Adrenal gland (tissue), 12 donors: ENCODE data around the gene MED12L. TPM values are rescaled to one million over a fixed set of nuclear protein-coding genes. Genes with fewer than 3 reads are reported as not detected.

Experiments used
- DNase-seq, 7 donors: peaks; one replicate each; pipeline ENCODE4 v3.0.0-alpha.2; 2019 to 2020
- H3K27ac ChIP-seq, 5 donors: fragments of 200-600 bp; sonication (generic) in 4 of 5; 1 replicate in 3 of 5; 2 replicates in 2 of 5; pipeline versions ENCODE4 v1.5.1 to v1.8.0; 2016 to 2020; ENCODE audit warnings: mild to moderate bottlenecking in 1 of 5
- H3K27me3 ChIP-seq: fragments of 200-600 bp; 2 replicates; pipeline ENCODE4 v1.8.0; 2021
- H3K36me3 ChIP-seq, 2 donors: fragments of 200-600 bp; replicated peaks in 1 of 2; 1 replicate in 1 of 2; 2 replicates in 1 of 2; pipeline versions ENCODE4 v1.5.1 to v1.8.0; 2018 to 2022
- H3K4me1 ChIP-seq, 2 donors: fragments of 200-600 bp; replicated peaks in 1 of 2; 1 replicate in 1 of 2; 2 replicates in 1 of 2; pipeline versions ENCODE4 v1.5.1 to v1.8.0; 2018 to 2021
- H3K4me3 ChIP-seq, 4 donors: fragments of 200-600 bp; sonication (generic) in 3 of 4; one replicate each; pipeline ENCODE4 v1.5.1; 2016 to 2018
- H3K9me3 ChIP-seq, 3 donors: fragments of 200-600 bp; sonication (generic) in 1 of 3; replicated peaks in 1 of 3; 1 replicate in 2 of 3; 2 replicates in 1 of 3; pipeline versions ENCODE4 v1.5.1 to v1.8.0; 2016 to 2021
- POLR2A ChIP-seq, 2 donors: fragments of 450-650 bp; IDR thresholded peaks; one replicate each; pipeline ENCODE4 v1.6.1; 2017; ENCODE audit warnings: antibody characterized with exemption in 2 of 2, mild to moderate bottlenecking in 2 of 2, moderate library complexity in 1 of 2
- WGBS, 4 donors: extraction: QIAGEN DNeasy Blood & Tissue Kit in 2 of 4; methylation state at CpG; one replicate each; pipeline versions ENCODE4 v1.1.5 to v1.1.7; 2013 to 2017; 5-methylcytosine and 5-hydroxymethylcytosine counted together
- intact Hi-C, 2 donors: fragments of 100-400 bp; cut with DNase I; formaldehyde crosslinking; loops; one replicate each; pipeline versions ENCODE4 v1.14.1 to v1.15.0; 2022 to 2023
- polyA plus RNA-seq, 3 donors: library from polyadenylated mRNA; stranded (reverse); fragments of 200-250 nt in 2 of 3; fragments of 350-450 nt in 1 of 3; fragmentation: Illumina TruSeq in 1 of 3; extraction: RNeasy Lipid Tissue Mini Kit (QIAGEN cat#74804) in 1 of 3; gene quantifications; one replicate each; pipeline ENCODE4 v1.2.3, GENCODE V29; 2013 to 2014
- total RNA-seq, 9 donors: library from RNA; depleted of rRNA in 4 of 9; stranded (reverse); fragments of >200 nt in 4 of 9; fragments of 120-200 nt in 1 of 9; fragmentation: NEBNext Ultra II Directional in 1 of 9; extraction: Animal tissue kit (Norgen Biotek cat#: 25700) in 1 of 9; gene quantifications; one replicate each; pipeline versions ENCODE4 v1.1.0 to v1.2.4, GENCODE V29; 2013 to 2023
- TF ChIP-seq, protein P1 (sequence below), 6 experiments: fragments of 450-650 bp in 4 of 6; fragments of 200-600 bp in 2 of 6; sonication (generic) in 1 of 6; IDR thresholded peaks; 1 replicate in 5 of 6; 2 replicates in 1 of 6; pipeline versions ENCODE4 v1.5.1 to v1.8.0; 2016 to 2021; ENCODE audit warnings: antibody characterized with exemption in 6 of 6, mild to moderate bottlenecking in 2 of 6, moderate library complexity in 1 of 6
- donor health status: healthy with polysubstance abuse.
- donor health status: Bipolar disorder and iron deficiency.
- donor health status: DM: yes; HTN: yes; CAD: no.
- donor health status: DM: no; HTN: no; CAD: no.
- donor health status: DM: no; HTN: no; CAD: no.
- donor health status: DM: yes; HTN: yes; CAD: no.

MED12L gene
- total and polyA plus RNA-seq, 12 donors: 0.77 to 25.0 (median 6.3) TPM

DNA sequence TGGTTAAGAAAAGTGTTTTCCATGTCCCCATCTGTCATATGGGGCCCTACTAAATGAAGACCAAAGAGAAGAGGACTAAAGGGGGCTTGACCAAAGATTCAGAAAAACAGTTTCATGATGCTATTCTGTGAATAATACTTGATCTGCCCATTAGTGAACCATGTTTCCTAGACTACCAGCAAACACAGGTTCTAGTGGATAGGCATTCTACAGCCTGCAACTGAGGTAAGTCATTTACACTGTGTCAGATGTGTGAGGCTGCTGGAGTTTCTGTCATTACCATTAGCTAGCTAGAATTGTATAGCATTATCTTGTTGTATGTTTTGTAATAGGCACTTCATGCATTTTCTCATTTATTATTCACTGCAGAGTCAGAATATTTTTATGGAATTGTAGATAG, 111.0 kb downstream of the MED12L start:
- Histone ChIP-seq H3K4me1 (no peaks in the 10 kb centered on the region), H3K27ac (no peak overlapping the region), H3K9me3 (no peaks in the 10 kb centered on the region), H3K4me3 (no peak overlapping the region), H3K36me3 (no peaks in the 10 kb centered on the region), H3K27me3 (no peaks in the 10 kb centered on the region)
- no peak for DNase-seq
- intact Hi-C loops: no loop called here
- no peak for TF ChIP-seq POLR2A (IDR thresholded peaks at IDR 0.05)
- TF ChIP-seq, protein P1, sequence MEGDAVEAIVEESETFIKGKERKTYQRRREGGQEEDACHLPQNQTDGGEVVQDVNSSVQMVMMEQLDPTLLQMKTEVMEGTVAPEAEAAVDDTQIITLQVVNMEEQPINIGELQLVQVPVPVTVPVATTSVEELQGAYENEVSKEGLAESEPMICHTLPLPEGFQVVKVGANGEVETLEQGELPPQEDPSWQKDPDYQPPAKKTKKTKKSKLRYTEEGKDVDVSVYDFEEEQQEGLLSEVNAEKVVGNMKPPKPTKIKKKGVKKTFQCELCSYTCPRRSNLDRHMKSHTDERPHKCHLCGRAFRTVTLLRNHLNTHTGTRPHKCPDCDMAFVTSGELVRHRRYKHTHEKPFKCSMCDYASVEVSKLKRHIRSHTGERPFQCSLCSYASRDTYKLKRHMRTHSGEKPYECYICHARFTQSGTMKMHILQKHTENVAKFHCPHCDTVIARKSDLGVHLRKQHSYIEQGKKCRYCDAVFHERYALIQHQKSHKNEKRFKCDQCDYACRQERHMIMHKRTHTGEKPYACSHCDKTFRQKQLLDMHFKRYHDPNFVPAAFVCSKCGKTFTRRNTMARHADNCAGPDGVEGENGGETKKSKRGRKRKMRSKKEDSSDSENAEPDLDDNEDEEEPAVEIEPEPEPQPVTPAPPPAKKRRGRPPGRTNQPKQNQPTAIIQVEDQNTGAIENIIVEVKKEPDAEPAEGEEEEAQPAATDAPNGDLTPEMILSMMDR (IDR thresholded peaks at IDR 0.05): no peak

DNA sequence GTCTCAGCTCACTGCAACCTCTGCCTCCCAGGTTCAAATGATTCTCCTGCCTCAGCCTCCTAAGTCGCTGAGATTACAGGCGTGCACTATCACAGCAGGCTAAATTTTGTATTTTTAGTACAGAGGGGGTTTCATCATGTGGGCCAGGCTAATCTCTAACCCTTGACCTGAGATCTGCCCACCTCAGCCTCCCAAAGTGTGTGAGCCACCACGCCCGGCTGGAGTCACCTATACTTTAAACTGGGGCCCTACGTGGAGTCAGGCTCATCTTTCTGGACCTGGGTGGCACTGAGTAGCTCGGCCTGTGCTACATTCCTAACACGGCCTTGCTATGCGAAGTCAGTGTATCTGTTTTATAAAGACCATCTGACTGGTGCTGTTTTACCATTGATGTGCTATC, 111.8 kb downstream of the MED12L start:
- intact Hi-C loops: no loop called here
- WGBS, 4 donors: 90 to 98% (median 97%) methylated on average over 5 to 8 of the region's 8 CpGs
- no peaks in the 10 kb centered on the region for H3K27me3 ChIP-seq
- H3K27ac ChIP-seq: no peak overlapping the region
- no peaks in the 10 kb centered on the region for H3K36me3 ChIP-seq
- TF ChIP-seq POLR2A (IDR thresholded peaks at IDR 0.05): no peak
- TF ChIP-seq, protein P1 (IDR thresholded peaks at IDR 0.05): no peak
- no peaks in the 10 kb centered on the region for H3K4me1 ChIP-seq
- no peak overlapping the region for H3K4me3 ChIP-seq
- DNase-seq: no peak
- no peaks in the 10 kb centered on the region for H3K9me3 ChIP-seq

DNA sequence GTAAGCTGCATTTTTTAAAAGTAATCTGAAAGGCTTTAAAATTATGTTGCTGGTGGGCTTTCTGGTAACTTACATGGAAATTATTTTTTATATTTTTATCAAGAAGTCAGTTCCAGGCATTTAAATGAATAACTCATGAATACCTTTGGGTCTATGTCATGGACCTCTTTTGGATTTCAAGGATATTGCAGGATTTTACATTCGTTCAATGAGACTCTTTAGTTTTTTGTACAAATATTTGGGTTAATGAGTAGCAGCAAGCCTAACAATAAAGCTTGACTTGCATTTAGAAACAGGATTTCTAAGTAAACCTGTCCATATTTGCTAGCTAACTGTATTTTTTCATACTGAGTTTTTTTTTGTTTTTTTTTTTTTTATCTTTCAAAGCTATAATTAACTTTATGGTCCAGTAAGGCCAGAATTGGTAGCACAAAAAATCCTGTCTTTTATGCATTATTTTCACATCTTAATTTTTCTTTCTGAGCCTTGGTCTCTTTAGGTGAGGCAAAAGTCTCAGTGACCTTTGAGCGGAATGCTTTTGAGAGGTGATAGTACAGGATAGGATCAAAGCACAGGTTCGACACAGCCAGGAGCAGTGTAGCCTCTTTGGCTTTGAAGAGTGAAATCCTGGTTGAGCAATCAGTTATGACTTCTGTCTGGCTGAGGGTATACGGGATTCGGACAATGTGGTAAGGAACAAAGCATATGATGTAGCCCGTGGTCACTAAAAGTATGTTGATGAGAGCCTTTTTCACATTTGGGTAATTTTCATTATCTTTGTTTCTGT, 112.7 kb downstream of the MED12L start:
- no peaks in the 10 kb centered on the region for H3K27me3 ChIP-seq
- WGBS, 4 donors: 84 to 91% (median 87%) methylated on average over 6 of the region's 6 CpGs
- H3K4me1 ChIP-seq: no peaks in the 10 kb centered on the region
- no peak for DNase-seq
- TF ChIP-seq POLR2A (IDR thresholded peaks at IDR 0.05): no peak
- TF ChIP-seq, protein P1 (IDR thresholded peaks at IDR 0.05): no peak
- H3K4me3 ChIP-seq: no peak overlapping the region
- intact Hi-C loops: no loop called here
- no peak overlapping the region for H3K27ac ChIP-seq
- H3K9me3 ChIP-seq: no peaks in the 10 kb centered on the region
- no peaks in the 10 kb centered on the region for H3K36me3 ChIP-seq

GRCh38 chr3:151198849-151199248, 113.4 kb downstream of the MED12L start:
- Histone ChIP-seq H3K27me3 (no peaks in the 10 kb centered on the region), H3K4me1 (no peaks in the 10 kb centered on the region), H3K36me3 (no peaks in the 10 kb centered on the region), H3K27ac (no peak overlapping the region), H3K4me3 (no peak overlapping the region), H3K9me3 (no peaks in the 10 kb centered on the region)
- intact Hi-C loops: no loop called here
- TF ChIP-seq, protein P1 (IDR thresholded peaks at IDR 0.05): no peak
- TF ChIP-seq POLR2A (IDR thresholded peaks at IDR 0.05): no peak
- WGBS, 4 donors: 95 to 97% (median 96%) methylated on average over 5 of the region's 5 CpGs
- no peak for DNase-seq
